NCI-H2227 (cell line): ENCODE data around the gene ZFP57.

Source experiments
- DNase-seq: peaks from one replicate; lab custom pipeline; 2025; ENCODE audit not compliant: unreplicated experiment; lab: John Stamatoyannopoulos, UW

The ZFP57 gene

DNA sequence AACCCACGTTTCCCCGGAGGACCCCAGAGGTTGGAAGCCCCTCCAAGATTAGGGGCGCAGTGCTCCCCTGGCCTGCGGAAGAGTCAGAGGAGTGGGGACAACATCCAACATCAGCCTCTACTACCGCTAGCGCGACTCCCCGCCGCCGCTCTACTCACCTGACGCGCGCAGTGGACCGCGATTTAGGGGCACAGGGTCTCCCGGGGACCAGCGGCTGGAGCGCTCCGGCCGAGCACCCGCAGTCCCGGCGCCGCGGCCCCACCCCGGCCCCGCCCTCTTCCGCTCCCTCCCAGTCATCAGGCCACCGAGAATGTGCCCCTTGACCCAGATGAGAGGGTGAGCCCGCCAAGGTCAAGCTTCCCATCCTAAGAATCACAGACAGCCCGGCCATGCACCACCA, at the start of gene ZFP57:
TSS of gene ZFP57 (minus strand) at position 249 of the 400 bp plus-strand sequence. CDS start 4,149 bp downstream, outside the sequence.
- DNase-seq, result no peak

DNA sequence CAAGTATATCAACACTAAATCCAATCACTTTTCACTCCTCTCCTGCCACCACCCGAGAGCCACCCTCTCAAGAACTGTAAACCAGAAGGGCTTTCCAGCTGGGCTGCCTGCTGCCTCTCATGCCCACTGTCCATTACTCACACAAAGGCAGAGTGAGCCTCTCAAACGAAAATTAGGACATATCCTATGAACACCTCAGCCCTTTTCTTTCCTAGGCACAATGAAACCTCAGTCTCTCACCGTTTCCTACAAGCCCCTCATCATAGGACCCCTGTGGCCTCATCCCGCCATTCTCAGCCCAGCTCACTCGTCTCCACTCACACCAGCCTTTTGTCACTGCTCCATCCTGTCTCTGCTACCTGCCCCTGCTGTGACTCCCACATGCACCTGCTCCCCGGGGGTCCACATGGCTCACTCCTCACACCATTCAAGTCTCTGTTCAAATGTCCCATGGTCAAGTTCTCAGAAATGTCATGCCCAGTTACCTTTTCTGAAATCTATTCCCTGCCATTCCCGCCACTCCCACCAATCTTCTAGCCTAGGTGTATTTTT, 49.7 kb upstream of the ZFP57 start:
- DNase-seq, result no peak

DNA sequence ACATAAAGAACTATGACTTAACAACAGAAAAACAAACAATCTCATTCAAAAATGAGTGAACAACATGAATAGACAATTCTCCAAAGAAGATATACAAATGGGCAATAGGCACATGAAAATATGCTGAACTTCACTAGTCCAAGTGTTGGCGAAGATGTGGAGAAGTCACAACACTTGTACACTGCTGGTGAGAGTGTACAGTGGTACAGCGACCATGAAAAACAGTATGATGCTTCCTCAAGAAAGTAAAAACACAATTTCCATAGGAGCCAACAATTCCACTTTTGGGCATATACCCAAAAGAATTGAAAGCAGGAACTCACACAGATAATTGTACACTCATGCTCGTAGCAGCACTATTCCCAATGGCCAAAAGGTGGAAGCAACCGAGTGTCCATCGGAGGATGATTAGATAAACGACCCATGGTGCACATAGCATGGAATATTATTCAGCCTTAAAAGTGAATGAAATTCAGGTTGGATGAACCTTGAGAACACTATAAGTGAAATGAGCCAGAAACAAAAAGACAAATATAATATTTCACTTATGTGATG, 48.9 kb upstream of the ZFP57 start:
- no peak for DNase-seq

DNA sequence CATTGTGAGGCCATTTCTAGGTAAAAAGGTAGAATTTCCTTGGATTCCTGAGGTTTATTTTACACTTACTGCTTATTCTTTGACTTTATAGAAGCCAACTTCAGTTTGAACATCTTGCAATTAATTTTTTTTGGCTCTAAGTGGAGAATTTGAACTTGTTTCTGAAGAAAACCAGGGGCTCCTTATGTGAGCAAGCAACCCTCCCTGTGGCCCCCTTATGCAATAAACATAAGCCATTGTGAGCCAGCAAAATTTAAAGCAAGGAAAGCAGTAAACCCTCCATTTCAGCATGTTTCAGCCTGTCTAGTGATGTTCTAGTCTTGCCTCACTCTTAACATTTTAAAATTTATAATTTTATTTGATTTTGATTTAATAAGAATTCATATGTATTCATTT, 47.9 kb upstream of the ZFP57 start:
- DNase-seq, result no peak

DNA sequence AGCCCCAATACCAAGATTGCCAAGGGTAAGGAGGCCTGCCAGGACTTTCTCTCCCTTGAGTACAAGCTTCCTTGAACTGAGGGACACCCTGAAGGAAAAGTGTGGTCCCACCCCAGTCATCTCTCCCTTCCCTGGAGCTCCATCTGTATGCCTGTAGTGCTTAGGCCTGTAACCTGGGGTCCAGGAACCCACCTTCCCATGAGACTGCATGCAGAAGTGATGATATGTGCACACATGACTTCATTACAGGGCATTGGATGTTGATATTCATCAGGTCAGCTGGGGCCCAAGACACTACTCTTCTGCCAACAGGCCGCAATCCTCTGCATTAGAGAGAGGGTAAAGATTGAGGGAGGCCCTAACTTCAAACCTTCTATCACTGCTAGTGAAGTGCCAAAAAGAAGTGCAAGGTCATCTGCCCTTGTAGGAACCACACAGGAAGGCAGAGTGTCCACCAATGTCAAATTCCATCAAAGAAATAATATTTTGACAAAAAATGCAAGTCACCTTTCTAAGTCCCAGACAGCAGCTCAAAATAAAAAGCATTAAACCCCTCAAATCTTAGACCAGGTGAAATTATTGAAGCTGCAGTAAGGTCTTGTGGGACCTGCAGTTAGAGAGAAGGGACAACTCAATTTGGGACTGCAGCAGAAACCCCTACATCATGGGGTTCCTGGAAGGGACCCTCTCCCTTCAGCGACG, 47.4 kb upstream of the ZFP57 start:
- no peak for DNase-seq

DNA sequence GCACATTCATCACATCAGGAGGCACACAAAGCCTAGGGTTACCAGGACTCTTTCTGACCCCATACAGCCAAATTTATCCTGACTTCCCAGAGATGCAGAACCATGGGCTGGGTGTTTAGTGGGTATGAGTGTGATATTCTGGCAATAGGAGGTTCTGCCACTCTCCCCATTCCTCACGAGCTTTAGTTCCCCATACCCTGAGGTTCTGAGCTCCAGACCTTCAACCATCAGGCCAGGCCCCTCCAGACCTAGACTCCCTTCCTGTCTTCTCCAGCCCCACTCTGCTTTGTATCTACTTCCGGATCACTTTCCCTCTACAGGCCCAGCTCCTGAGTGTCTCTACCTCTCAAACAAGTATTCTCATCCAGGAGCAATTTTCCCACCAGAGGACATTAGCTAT, 46.7 kb upstream of the ZFP57 start:
- no peak for DNase-seq

DNA sequence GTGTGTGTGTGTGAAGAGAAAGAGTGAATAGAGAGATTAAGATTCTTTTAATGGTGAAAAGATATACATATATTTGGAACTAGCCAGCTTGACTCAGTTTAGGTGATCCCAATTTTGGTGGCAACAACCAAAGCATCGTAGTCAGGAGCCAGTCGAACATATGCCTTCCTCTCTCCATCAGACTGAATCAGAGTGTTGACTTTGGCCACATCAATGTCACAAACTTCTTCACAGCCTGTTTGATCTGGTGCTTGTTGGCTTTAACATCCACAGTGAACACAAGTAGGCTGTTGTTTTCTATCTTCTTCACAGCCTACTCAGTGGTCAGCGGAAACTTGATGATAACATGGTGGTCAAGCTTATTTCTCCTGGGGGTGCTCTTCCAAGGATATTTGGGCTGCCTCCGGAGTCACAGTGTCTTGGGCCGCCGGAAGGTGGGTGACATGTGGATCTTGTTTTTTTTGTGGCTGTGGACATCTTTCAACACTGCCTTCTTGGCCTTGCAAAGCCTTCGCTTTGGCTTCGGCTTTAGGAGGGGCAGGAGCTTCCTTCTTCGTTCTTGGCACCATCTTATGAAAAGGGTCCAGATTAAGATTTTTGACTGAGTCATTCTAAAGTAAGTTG, 45.7 kb upstream of the ZFP57 start:
- no peak for DNase-seq

DNA sequence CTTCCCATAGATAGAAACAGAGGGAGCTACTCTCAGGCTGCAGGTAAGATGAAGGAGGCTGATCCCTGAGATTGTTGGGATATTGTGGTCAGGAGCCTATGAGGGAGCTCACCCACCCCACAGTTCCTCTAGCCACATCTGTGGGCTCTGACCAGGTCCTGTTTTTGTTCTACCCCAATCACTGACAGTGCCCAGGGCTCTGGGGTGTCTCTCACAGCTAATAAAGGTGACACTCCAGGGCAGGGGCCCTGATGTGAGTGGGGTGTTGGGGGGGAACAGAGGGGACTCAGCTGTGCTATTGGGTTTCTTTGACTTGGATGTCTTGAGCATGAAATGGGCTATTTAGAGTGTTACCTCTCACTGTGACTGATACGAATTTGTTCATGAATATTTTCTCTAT, 45.0 kb upstream of the ZFP57 start:
- DNase-seq, result no peak

DNA sequence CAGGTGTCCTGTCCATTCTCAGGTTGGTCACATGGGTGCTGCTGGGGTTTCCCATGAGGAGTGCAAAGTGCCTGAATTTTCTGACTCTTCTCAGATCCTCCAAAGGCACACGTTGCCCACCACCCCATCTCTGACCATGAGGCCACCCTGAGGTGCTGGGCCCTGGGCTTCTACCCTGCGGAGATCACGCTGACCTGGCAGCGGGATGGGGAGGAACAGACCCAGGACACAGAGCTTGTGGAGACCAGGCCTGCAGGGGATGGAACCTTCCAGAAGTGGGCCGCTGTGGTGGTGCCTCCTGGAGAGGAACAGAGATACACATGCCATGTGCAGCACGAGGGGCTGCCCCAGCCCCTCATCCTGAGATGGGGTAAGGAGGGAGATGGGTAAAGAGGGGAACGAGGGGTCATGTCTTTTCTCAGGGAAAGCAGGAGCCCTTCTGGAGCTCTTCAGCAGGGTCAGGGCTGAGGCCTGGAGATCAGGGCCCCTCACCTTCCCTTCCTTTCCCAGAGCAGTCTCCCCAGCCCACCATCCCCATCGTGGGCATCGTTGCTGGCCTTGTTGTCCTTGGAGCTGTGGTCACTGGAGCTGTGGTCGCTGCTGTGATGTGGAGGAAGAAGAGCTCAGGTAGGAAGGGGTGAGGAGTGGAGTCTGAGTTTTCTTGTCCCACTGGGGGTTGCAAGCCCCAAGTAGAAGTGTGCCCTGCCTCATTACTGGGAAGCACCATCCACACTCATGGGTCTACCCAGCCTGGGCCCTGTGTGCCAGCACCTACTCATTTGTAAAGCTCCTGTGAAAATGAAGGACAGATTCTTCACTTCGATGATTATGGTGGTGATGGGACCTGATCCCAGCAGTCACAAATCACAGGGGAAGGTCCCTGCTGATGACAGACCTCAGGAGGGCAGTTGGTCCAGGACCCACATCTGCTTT, 44.3 kb upstream of the ZFP57 start:
- no peak for DNase-seq

DNA sequence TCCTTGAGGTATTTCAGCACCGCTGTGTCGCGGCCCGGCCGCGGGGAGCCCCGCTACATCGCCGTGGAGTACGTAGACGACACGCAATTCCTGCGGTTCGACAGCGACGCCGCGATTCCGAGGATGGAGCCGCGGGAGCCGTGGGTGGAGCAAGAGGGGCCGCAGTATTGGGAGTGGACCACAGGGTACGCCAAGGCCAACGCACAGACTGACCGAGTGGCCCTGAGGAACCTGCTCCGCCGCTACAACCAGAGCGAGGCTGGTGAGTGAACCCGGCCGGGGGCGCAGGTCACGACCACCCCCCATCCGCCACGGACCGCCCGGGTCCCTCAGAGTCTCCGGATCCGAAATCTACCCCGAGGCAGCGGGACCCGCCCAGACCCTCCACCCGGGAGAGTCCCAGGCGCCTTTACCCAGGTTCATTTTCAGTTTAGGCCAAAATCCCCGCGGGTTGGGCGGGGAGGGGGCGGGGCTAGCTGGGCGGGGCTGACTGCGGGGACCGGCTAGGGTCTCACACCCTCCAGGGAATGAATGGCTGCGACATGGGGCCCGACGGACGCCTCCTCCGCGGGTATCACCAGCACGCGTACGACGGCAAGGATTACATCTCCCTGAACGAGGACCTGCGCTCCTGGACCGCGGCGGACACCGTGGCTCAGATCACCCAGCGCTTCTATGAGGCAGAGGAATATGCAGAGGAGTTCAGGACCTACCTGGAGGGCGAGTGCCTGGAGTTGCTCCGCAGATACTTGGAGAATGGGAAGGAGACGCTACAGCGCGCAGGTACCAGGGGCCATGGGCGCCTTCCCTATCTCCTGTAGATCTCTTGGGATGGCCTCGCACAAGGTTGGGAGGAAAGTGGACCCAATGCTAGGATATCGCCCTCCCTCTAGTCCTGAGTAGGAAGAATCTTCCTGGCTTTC, 43.0 kb upstream of the ZFP57 start:
- DNase-seq, result peak; percentile 23

DNA sequence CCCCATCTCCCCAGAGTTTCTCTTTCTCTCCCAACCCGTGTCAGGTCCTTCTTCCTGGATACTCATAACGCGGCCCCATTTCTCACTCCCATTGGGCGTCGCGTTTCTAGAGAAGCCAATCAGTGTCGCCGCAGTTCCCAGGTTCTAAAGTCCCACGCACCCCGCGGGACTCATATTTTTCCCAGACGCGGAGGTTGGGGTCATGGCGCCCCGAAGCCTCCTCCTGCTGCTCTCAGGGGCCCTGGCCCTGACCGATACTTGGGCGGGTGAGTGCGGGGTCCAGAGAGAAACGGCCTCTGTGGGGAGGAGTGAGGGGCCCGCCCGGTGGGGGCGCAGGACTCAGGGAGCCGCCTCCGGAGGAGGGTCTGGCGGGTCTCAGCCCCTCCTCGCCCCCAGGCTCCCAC, 42.3 kb upstream of the ZFP57 start, which contains the start of gene HLA-F:
TSS of gene HLA-F (plus strand) at position 173 of the 404 bp plus-strand sequence. CDS start at position 203, 30 bp downstream.
- DNase-seq, result peak; percentile 90

DNA sequence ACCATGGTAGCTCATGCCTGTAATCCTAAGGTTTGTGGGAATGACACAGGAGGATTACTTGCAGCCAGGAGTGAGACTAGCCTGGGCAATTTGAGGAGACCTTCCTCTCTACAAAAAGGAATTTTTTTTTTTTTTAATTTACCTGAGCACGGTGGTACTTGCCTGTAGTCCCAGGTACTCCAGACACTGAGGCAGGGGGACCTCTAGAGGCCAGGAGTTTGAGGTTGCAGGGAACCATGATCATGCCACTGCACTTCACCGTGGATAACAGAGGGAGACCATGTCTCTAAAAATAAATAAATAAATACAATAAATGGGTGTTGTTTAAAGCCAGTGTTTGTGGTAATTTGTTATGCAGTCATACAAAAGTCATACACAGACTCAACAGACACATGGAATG, 39.9 kb upstream of the ZFP57 start:
- DNase-seq, result no peak

DNA sequence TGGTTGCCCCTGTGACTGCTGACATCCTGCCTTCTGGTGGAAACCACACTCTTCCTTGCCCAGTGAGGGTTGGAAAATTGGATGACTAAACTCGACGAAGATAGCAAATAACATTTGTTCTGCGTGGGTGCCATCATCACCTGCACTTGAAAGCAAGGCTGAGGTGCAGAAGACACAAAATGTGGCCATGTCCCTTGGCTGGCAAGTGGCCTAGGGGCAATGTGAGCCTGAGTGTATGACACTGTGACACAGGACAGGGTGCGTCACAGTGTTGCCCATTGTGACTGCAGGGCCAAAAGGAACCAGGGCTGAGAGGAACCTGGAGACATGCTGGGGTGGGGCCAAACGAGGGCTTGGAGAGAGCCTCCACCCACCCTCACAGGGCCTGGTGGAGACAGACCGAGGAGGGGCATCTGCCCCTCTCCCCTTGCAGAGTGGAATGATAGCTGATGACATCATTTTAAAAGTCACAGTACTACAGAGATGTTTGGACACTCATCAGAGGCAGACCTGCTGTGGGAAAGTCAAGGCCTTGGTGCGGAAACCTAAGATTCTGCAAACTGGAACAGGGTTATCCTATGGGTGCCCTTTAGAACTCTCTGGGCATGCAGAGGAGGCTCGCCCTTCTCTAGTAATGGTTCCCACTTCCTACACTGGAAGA, 29.5 kb upstream of the ZFP57 start:
- DNase-seq, result no peak

DNA sequence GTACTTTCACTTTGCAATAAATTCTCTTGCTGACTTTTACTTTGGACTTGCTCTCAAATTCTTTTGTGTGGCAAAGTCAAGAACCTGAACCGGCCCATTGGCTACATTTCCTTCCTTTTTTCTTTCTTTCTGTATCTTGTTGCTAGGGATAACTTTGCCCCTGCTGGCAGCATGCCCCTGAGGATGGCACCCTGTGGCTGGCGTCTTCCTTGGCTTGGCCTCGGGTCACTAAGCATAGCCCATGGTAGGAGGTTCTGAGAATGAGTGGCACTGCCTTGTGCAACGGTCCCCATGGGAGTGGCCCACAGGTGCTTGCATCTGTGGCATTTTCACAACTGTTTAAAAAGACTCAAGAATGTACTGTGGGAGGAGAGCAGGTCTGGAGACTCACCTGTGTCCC, 28.2 kb upstream of the ZFP57 start:
- no peak for DNase-seq

DNA sequence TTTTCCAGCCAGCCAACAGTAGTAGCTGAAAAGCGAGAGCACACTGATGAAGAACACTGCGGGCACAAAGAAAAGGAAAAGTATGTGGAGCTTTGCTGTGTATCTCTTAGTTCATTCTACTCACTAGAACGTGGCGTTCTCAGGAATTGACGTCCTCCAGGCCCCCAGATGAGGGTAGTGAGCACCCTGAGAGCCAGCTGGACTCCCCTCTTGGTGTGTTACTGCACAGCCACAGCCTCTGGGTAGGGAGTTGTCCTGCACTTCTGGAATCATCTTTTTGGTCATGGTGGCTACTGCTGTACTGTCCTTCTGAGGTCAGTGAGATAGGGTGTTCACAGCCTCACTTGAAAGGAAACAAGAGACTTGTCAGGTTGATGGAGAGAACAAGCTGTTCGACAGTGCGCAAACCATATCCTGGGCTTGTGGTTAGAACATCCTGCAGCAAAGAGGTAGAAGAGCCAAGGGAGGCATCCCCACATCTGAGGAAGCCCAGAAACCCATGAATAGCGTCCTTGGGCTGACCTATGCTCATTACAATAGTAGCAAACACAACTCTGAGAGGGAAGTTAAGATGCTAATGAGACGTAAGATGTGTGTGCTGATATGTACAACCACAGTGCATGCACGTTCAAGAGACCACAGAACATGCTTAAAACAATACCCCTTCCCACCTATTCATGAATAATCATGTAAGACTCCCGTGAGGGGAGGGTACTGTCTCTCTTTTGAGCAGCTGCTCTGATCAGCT, 27.7 kb upstream of the ZFP57 start:
- DNase-seq, result no peak

DNA sequence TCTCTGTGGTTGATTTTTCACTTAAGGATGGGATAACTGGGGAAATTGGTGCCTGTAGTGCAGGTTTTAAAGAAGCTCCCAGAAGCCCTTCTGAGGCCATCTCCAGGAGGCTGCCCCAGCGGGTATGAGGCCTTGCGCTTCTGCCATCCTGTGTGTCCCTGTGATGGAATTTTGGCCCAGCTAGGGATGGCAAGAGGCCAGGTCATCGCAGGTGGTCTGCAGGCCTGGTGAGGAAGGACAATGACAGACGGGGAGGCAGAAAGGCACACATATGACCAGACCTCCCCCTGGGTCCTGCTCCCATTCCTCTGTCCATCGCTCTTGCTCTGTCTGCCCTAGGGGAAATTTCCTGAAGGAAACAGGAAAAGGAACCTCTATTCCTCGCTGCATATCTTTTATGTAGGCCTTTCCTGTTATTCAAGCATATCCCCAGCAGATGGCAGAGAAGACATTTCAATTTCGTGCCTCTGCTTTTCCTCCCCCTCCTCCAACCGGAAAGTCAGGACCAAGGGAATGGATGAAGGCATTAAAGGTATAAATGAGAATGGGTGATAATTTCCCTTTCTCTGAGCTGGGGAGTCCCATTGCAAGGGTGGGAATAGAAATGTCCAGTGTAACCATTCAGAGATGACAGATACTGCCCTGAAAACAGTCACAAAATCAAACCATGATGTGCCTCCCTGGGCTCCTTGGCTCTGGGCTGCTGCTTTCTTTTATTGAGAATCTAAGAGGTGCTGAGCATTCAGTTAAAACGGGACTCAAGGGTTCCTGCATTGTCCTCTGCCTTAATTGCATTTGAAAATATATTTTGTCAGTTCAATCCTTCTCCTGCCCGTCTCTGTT, 24.7 kb upstream of the ZFP57 start:
- DNase-seq, result peak; percentile 71

DNA sequence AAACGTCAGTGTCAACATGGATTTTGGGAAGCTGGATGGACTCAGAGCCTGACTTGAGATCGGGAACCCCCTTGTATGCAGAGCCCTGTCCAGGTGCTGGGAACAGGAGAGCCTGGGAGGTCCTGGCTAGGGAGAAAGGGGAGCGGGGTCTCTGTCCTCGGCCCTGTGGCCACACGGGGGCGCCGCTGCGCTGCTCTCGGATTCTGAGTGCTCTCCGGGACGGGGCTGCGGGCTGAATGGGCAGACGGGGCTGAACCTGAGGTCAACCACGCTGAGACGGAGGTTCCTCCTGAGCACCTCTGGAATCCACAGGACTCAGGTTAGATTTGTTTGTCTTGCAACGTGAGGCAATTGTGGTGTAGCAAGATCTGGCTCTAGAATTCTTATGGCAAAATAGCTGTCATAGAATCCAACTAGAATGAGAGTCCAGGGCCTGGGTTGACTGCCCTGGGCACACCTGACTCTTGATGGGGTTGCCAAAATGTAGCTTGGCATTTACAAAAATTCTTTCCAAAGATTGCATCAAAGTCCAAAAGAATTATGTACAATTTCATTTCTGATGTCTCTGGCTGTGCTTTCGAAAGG, 21.7 kb upstream of the ZFP57 start:
- DNase-seq, result peak; percentile 48
